Activated gamma-delta T cell treated with Interleukin-2 at 50 U/mL for 16 hours (primary cell): Measurements from ENCODE around the gene MRTFB.
A peak's percentile ranks its signal among the peaks of the same experiment; 100 is the strongest.

ENCODE experiments used
- DNase-seq: peaks from one replicate; pipeline ENCODE4 v3.0.0-alpha.2; 2020

MRTFB gene

GRCh38 chr16:14242769-14243168 lies 171.7 kb downstream of the MRTFB start:
- DNase-seq = no peak

GRCh38 chr16:14244196-14245010 lies 173.3 kb downstream of the MRTFB start:
- DNase-seq = no peak

GRCh38 chr16:14248791-14249190 lies 177.7 kb downstream of the MRTFB start:
- DNase-seq = no peak

GRCh38 chr16:14249291-14250032 lies 178.3 kb downstream of the MRTFB start:
- peak; percentile 44 for DNase-seq

- no peak for DNase-seq
Observed at GRCh38 chr16:14251419-14251818, 180.3 kb downstream of the MRTFB start.

- no peak for DNase-seq
Observed at GRCh38 chr16:14252860-14253259, 181.7 kb downstream of the MRTFB start.

- DNase-seq = no peak
Observed at GRCh38 chr16:14263011-14263410, 191.9 kb downstream of the MRTFB start.

GRCh38 chr16:14263769-14264168 lies 192.7 kb downstream of the MRTFB start:
- no peak for DNase-seq

- DNase-seq = no peak
Observed at GRCh38 chr16:14264327-14264943, 193.3 kb downstream of the MRTFB start.

GRCh38 chr16:14268073-14268472 lies 197.0 kb downstream of the MRTFB start:
- no peak for DNase-seq

GRCh38 chr16:14275934-14276333 lies 204.8 kb downstream of the MRTFB start:
- DNase-seq = no peak

- DNase-seq = no peak
Observed at GRCh38 chr16:14278749-14279148, 207.6 kb downstream of the MRTFB start.

GRCh38 chr16:14280541-14280940 lies 209.4 kb downstream of the MRTFB start:
- no peak for DNase-seq

GRCh38 chr16:14283786-14284185 lies 212.7 kb downstream of the MRTFB start:
- no peak for DNase-seq

GRCh38 chr16:14284371-14284770 lies 213.3 kb downstream of the MRTFB start:
- no peak for DNase-seq

GRCh38 chr16:14284930-14285512 lies 213.9 kb downstream of the MRTFB start:
- peak; percentile 47 for DNase-seq

- DNase-seq = peak; percentile 94
Observed at GRCh38 chr16:14285513-14286367, 214.6 kb downstream of the MRTFB start.

GRCh38 chr16:14286368-14287230 lies 215.5 kb downstream of the MRTFB start:
- DNase-seq = peak; percentile 26

GRCh38 chr16:14289692-14290340 lies 218.7 kb downstream of the MRTFB start:
- no peak for DNase-seq

- DNase-seq = no peak
Observed at GRCh38 chr16:14291286-14291685, 220.2 kb downstream of the MRTFB start.
